SK-N-SH (cell line): ENCODE results near the gene ATP8A2. TPM values are rescaled to one million over a fixed set of nuclear protein-coding genes. Genes with fewer than 3 reads are reported as not detected.

ENCODE experiments used
- CTCF ChIA-PET: fragments of 300-600, 350-600 bp; formaldehyde crosslinking; extraction: SDS; loops from one replicate; lab custom pipeline; 2021; lab: Yijun Ruan, JAX
- POLR2A ChIA-PET: fragments of 350-600 bp; sonication (Branson Sonifier 250); formaldehyde crosslinking; extraction: SDS; loops from one replicate; lab custom pipeline; 2020; ENCODE audit warnings: antibody characterized with exemption, inconsistent platforms; lab: Yijun Ruan, JAX
- DNase-seq: peaks from one replicate; pipeline ENCODE4 v3.0.0; 2012
- H2AFZ ChIP-seq: fragments of 200-600 bp; sonication (generic); 2 replicates; pipeline ENCODE4 v1.8.1; 2016; ENCODE audit warnings: antibody characterized with exemption, mild to moderate bottlenecking, low read depth
- H3F3A ChIP-seq: fragments of 200-600 bp; sonication (generic); replicated peaks from 2 replicates; pipeline ENCODE3; 2016; ENCODE audit warnings: antibody characterized with exemption, mild to moderate bottlenecking; ENCODE audit not compliant: insufficient read depth
- H3K27ac ChIP-seq, 2 experiments: fragments of 200-500 bp in 1 of 2; fragments of 200-600 bp in 1 of 2; sonication (Bioruptor generic) in 1 of 2; sonication (generic), shearing (Covaris generic) in 1 of 2; 2 replicates each; pipeline versions ENCODE4 v1.5.1 to v1.6.1; 2014 to 2016; ENCODE audit warnings: low read depth in 2 of 2, inconsistent platforms in 1 of 2, low read length in 1 of 2, mild to moderate bottlenecking in 1 of 2, mixed read lengths in 1 of 2
- H3K27me3 ChIP-seq: fragments of 200-600 bp; sonication (generic), shearing (Covaris generic); 2 replicates; pipeline ENCODE4 v1.6.1; 2016; ENCODE audit warnings: mixed run types; ENCODE audit not compliant: insufficient read depth
- H3K36me3 ChIP-seq, 2 experiments: fragments of 200-500 bp in 1 of 2; fragments of 200-600 bp in 1 of 2; sonication (Bioruptor generic) in 1 of 2; sonication (generic) in 1 of 2; replicated peaks in 1 of 2; 2 replicates each; pipeline versions ENCODE3 to v1.5.1; 2014 to 2016; ENCODE audit warnings: low read length in 1 of 2, mild to moderate bottlenecking in 1 of 2; ENCODE audit not compliant: insufficient read depth in 2 of 2, control insufficient read depth in 1 of 2
- H3K4me1 ChIP-seq, 2 experiments: fragments of 200-500 bp in 1 of 2; fragments of 200-600 bp in 1 of 2; sonication (Bioruptor generic) in 1 of 2; sonication (generic), shearing (Covaris generic) in 1 of 2; 2 replicates each; pipeline versions ENCODE4 v1.5.1 to v1.6.1; 2014 to 2016; ENCODE audit warnings: low read depth in 1 of 2, low read length in 1 of 2, mixed run types in 1 of 2; ENCODE audit not compliant: insufficient read depth in 2 of 2, control insufficient read depth in 1 of 2
- H3K4me2 ChIP-seq: fragments of 200-600 bp; sonication (generic), shearing (Covaris generic); 2 replicates; pipeline ENCODE4 v1.6.1; 2017; ENCODE audit warnings: mixed run types
- H3K4me3 ChIP-seq, 2 experiments: fragments of 200-500 bp in 1 of 2; fragments of 200-600 bp in 1 of 2; sonication (Bioruptor generic) in 1 of 2; sonication (generic), shearing (Covaris generic) in 1 of 2; 2 replicates each; pipeline versions ENCODE4 v1.5.1 to v1.8.1; 2014 to 2016; ENCODE audit warnings: low read depth in 2 of 2, inconsistent platforms in 1 of 2, low read length in 1 of 2, mild to moderate bottlenecking in 1 of 2, mixed read lengths in 1 of 2, moderate library complexity in 1 of 2
- H3K79me2 ChIP-seq: fragments of 200-600 bp; sonication (generic); 2 replicates; pipeline ENCODE4 v1.8.1; 2017; ENCODE audit warnings: mild to moderate bottlenecking; ENCODE audit not compliant: insufficient read depth
- H3K9ac ChIP-seq: fragments of 200-600 bp; sonication (generic); 2 replicates; pipeline ENCODE4 v1.6.1; 2017; ENCODE audit warnings: mixed run types
- H3K9me2 ChIP-seq: fragments of 200-600 bp; sonication (generic); 2 replicates; pipeline ENCODE4 v1.6.1; 2017; ENCODE audit warnings: mixed run types
- H3K9me3 ChIP-seq: fragments of 200-600 bp; sonication (generic); 2 replicates; pipeline ENCODE4 v1.6.1; 2017; ENCODE audit warnings: mixed run types, mild to moderate bottlenecking, moderate library complexity
- H4K20me1 ChIP-seq: fragments of 200-600 bp; sonication (generic); 2 replicates; pipeline ENCODE4 v1.6.1; 2017; ENCODE audit warnings: mild to moderate bottlenecking, mixed run types; ENCODE audit not compliant: insufficient read depth
- CHD2 ChIP-seq: fragments of 150-350 bp; IDR thresholded peaks from 2 replicates; pipeline ENCODE4 v1.6.1; 2018; ENCODE audit warnings: low read length; ENCODE audit not compliant: partially characterized antibody
- FOSL2 ChIP-seq: IDR thresholded peaks from 2 replicates; pipeline ENCODE4 v1.4.0; 2012; ENCODE audit warnings: low read depth, mild to moderate bottlenecking, moderate library complexity, borderline replicate concordance
- MAX ChIP-seq: IDR thresholded peaks from 2 replicates; pipeline ENCODE4 v1.4.0; 2012; ENCODE audit warnings: low read depth
- MXI1 ChIP-seq: IDR thresholded peaks from 2 replicates; pipeline ENCODE4 v1.6.1; 2012; ENCODE audit warnings: mild to moderate bottlenecking, low read depth, low read length, improper control_type of control experiment
- NRF1 ChIP-seq: IDR thresholded peaks from 2 replicates; pipeline ENCODE4 v1.6.1; 2012; ENCODE audit warnings: low read depth, mild to moderate bottlenecking, low read length
- POLR2AphosphoS5 ChIP-seq: IDR thresholded peaks from 2 replicates; pipeline ENCODE4 v1.6.1; 2012; ENCODE audit warnings: low read depth, low read length
- RAD21 ChIP-seq: IDR thresholded peaks from 2 replicates; pipeline ENCODE4 v1.6.1; 2012; ENCODE audit warnings: mild to moderate bottlenecking, low read length
- RFX5 ChIP-seq: IDR thresholded peaks from 2 replicates; pipeline ENCODE4 v1.6.1; 2012; ENCODE audit warnings: mild to moderate bottlenecking, improper control_type of control experiment, low read length
- RXRA ChIP-seq: IDR thresholded peaks from 2 replicates; pipeline ENCODE4 v1.4.0; 2012; ENCODE audit warnings: low read depth, mild to moderate bottlenecking, borderline replicate concordance
- SMC3 ChIP-seq: IDR thresholded peaks from 2 replicates; pipeline ENCODE4 v1.6.1; 2012; ENCODE audit warnings: low read depth, low read length, improper control_type of control experiment
- TAF1 ChIP-seq: IDR thresholded peaks from 2 replicates; pipeline ENCODE4 v1.6.1; 2012; ENCODE audit warnings: low read depth, mild to moderate bottlenecking, low read length, moderate library complexity, borderline replicate concordance
- TCF12 ChIP-seq: IDR thresholded peaks from 2 replicates; pipeline ENCODE4 v1.4.0; 2012
- WGBS: methylation state at CpG from one replicate; pipeline ENCODE4 v1.1.6; 2017; ENCODE audit warnings: low lambda C conversion rate; 5-methylcytosine and 5-hydroxymethylcytosine counted together
- polyA plus RNA-seq, 3 experiments: library from polyadenylated mRNA; depleted of rRNA; stranded (reverse); fragments of >200 nt; gene quantifications; 2 replicates each; pipeline ENCODE4 v1.2.3, GENCODE V29; 2012
- TF ChIP-seq, protein P1 (sequence below): IDR thresholded peaks from 2 replicates; pipeline ENCODE4 v1.6.1; 2012; ENCODE audit warnings: mild to moderate bottlenecking, low read depth, low read length, moderate library complexity
- TF ChIP-seq, protein P2 (sequence below): fragments of 150-350 bp; IDR thresholded peaks from 2 replicates; pipeline ENCODE4 v1.6.1; 2017; ENCODE audit warnings: antibody characterized with exemption, low read length, low read depth, borderline replicate concordance

The ATP8A2 gene
- polyA plus RNA-seq, 1 of the 3 experiments (the other 2 are of a cell fraction) = 0.02 TPM

DNA sequence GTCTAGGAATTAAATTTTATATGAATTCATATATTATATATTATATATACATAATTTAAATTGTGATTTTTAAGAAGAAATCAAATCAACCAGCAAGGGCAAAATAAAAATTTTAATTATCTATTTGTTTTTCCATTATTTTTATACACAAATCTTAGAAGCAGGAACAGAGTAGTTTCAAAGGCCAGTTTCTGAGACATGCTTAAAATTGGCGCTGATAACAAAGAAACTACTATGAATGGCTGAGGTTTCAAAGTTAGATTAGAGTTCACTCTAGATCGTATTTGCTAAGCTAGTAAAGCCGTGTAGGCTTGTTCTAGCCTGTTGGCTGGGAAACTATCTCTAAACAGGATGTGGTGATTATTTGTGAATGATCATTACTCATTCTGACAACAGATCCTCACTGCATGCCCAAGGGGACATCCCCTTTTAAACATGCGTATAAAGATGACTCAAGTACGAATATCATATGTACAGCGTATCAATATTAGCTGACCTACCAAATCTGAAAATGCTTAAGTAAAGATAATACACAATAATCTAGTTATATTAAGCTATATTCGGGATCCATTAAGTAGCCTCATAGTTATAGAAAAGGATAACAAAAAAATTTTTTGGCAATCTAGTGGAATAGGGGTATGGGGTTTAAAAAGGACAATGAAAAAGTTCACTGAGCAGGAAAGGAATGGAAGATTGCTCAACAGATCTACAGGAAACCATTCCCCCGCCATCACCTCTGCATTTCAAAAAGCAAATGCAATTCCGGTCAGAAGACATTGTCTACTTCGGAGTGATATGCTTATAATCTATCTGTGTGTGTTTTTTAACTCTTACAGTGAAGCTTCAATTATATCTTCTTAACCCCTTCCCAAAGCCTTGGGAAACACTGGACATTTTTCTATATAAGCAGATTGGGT is 529.9 kb downstream of the ATP8A2 start:
- ChIA-PET POLR2A (no interaction called here), CTCF (no interaction called here)
- DNase-seq = peak; percentile 51
- Histone ChIP-seq H3K4me3 (no peak overlapping the region), H3K4me1 (no peaks in the 10 kb centered on the region; a peak in 1 of 4 replicates), H2AFZ (no peak overlapping the region), H3K9me2 (no peaks in the 10 kb centered on the region), H3K4me2 (no peak overlapping the region), H3K9me3 (no peaks in the 10 kb centered on the region), H3K79me2 (no peaks in the 10 kb centered on the region), H4K20me1 (no peaks in the 10 kb centered on the region), H3F3A (no peaks in the 10 kb centered on the region), H3K36me3 (no peaks in the 10 kb centered on the region), H3K9ac (no peak overlapping the region), H3K27me3 (no peaks in the 10 kb centered on the region), H3K27ac (no peak overlapping the region)
- no peak for TF ChIP-seq POLR2AphosphoS5
- no peak for TF ChIP-seq CHD2
- TF ChIP-seq TAF1 = no peak
- no peak for TF ChIP-seq RAD21
- TF ChIP-seq NRF1 = no peak
- TF ChIP-seq RFX5 = no peak
- TF ChIP-seq RXRA = no peak
- TF ChIP-seq, protein P1, sequence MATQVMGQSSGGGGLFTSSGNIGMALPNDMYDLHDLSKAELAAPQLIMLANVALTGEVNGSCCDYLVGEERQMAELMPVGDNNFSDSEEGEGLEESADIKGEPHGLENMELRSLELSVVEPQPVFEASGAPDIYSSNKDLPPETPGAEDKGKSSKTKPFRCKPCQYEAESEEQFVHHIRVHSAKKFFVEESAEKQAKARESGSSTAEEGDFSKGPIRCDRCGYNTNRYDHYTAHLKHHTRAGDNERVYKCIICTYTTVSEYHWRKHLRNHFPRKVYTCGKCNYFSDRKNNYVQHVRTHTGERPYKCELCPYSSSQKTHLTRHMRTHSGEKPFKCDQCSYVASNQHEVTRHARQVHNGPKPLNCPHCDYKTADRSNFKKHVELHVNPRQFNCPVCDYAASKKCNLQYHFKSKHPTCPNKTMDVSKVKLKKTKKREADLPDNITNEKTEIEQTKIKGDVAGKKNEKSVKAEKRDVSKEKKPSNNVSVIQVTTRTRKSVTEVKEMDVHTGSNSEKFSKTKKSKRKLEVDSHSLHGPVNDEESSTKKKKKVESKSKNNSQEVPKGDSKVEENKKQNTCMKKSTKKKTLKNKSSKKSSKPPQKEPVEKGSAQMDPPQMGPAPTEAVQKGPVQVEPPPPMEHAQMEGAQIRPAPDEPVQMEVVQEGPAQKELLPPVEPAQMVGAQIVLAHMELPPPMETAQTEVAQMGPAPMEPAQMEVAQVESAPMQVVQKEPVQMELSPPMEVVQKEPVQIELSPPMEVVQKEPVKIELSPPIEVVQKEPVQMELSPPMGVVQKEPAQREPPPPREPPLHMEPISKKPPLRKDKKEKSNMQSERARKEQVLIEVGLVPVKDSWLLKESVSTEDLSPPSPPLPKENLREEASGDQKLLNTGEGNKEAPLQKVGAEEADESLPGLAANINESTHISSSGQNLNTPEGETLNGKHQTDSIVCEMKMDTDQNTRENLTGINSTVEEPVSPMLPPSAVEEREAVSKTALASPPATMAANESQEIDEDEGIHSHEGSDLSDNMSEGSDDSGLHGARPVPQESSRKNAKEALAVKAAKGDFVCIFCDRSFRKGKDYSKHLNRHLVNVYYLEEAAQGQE = no peak
- no peak for TF ChIP-seq MAX
- no peak for TF ChIP-seq MXI1
- no peak for TF ChIP-seq FOSL2
- TF ChIP-seq, protein P2, sequence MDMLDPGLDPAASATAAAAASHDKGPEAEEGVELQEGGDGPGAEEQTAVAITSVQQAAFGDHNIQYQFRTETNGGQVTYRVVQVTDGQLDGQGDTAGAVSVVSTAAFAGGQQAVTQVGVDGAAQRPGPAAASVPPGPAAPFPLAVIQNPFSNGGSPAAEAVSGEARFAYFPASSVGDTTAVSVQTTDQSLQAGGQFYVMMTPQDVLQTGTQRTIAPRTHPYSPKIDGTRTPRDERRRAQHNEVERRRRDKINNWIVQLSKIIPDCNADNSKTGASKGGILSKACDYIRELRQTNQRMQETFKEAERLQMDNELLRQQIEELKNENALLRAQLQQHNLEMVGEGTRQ = no peak
- TF ChIP-seq SMC3 = no peak
- TF ChIP-seq TCF12 = no peak
- 25% methylated on average over 10 of the region's 10 CpGs for WGBS
